Activated naive CD8-positive, alpha-beta T cell treated with anti-CD3 and anti-CD28 coated beads for 36 hours (primary cell): ENCODE measurements around the gene ULK4. TPM values are rescaled to one million over a fixed set of nuclear protein-coding genes. Genes with fewer than 3 reads are reported as not detected.
A peak's percentile ranks its signal among the peaks of the same experiment; 100 is the strongest.

Experiments used
- DNase-seq: peaks from one replicate; pipeline ENCODE4 v3.0.0; 2021
- H3K27ac Mint-ChIP-seq: one replicate; pipeline ENCODE4 v1.8.0; 2022; ENCODE audit warnings: mild to moderate bottlenecking, moderate library complexity, mixed read lengths
- H3K27me3 Mint-ChIP-seq: one replicate; pipeline ENCODE4 v1.8.0; 2022; ENCODE audit warnings: mild to moderate bottlenecking, mixed read lengths
- H3K36me3 Mint-ChIP-seq: one replicate; pipeline ENCODE4 v1.8.0; 2021; ENCODE audit warnings: mild to moderate bottlenecking, mixed read lengths
- H3K4me1 Mint-ChIP-seq: one replicate; pipeline ENCODE4 v1.8.0; 2021; ENCODE audit warnings: mixed read lengths
- H3K4me3 Mint-ChIP-seq: one replicate; pipeline ENCODE4 v1.8.0; 2022; ENCODE audit warnings: mild to moderate bottlenecking, moderate library complexity, mixed read lengths
- H3K9me3 Mint-ChIP-seq: one replicate; pipeline ENCODE4 v1.8.0; 2022; ENCODE audit warnings: mixed read lengths
- total RNA-seq, 2 experiments: library from RNA; stranded (reverse); gene quantifications; one replicate each; pipeline ENCODE4 v1.2.3, GENCODE V29; 2021

ULK4 gene
- total RNA-seq, 2 experiments from 2014 or later: 9.8 to 10.3 TPM

GRCh38 chr3:41250825-41251224 is 711.1 kb downstream of the ULK4 start:
- no peak for DNase-seq
- no peaks in the 10 kb centered on the region for H3K36me3 Mint-ChIP-seq
- H3K9me3 Mint-ChIP-seq: no peaks in the 10 kb centered on the region
- H3K27me3 Mint-ChIP-seq: no peaks in the 10 kb centered on the region
- no peaks in the 10 kb centered on the region for H3K4me1 Mint-ChIP-seq
- H3K4me3 Mint-ChIP-seq: no peak overlapping the region
- no peak overlapping the region for H3K27ac Mint-ChIP-seq

GRCh38 chr3:41249318-41249717 is 712.6 kb downstream of the ULK4 start:
- no peaks in the 10 kb centered on the region for H3K36me3 Mint-ChIP-seq
- no peaks in the 10 kb centered on the region for H3K27me3 Mint-ChIP-seq
- no peak overlapping the region for H3K27ac Mint-ChIP-seq
- H3K4me3 Mint-ChIP-seq: no peak overlapping the region
- H3K9me3 Mint-ChIP-seq: no peaks in the 10 kb centered on the region
- H3K4me1 Mint-ChIP-seq: no peaks in the 10 kb centered on the region
- no peak for DNase-seq

GRCh38 chr3:41248525-41248924 is 713.4 kb downstream of the ULK4 start:
- Mint-ChIP-seq H3K9me3 (no peaks in the 10 kb centered on the region), H3K27ac (no peak overlapping the region), H3K36me3 (no peaks in the 10 kb centered on the region), H3K4me1 (no peaks in the 10 kb centered on the region), H3K27me3 (no peaks in the 10 kb centered on the region), H3K4me3 (no peak overlapping the region)
- no peak for DNase-seq

DNA sequence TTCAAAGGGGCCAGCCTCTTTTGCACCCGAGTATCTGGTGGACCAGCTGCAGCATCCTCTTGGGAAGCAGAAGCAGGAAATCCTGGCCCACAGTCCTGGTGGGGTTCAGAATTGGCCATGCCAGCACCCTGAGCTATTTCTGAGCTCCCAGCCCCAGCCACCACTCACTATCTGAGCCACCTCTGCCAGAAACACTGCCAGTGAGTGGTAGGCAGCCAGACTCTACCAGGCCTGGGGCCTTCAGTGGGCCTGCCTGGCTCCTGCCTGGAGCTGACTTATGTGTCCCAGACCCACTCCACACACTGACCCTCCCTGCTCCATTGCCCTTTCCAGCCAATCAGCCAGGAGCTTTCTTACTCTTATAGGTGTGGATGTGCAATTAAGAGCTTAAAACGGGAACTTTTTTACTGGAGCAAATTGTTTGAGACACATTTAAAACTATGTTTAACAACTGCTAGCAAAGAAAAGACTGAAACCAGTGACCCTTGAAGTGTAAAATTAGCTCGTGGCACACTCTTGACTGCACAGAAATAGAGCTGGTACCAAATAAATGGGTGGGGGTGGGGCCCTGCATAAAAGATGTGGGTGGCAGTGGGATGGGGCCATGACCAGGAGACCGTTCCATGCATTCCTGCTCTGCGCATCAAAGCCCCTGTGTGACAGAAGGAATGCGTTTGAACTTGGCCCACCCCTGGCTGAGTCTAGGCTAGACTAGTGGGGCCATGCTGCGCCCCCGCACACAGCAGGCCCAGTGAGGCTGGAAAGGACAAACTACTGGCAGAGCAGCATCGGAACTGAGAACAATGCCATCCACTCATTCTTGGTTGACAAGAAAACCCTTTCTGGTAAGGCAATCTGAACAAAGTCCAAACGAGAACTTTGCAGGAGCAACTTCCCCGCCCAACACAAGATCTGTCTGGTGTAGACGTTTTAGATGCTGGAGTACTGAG is 714.6 kb downstream of the ULK4 start:
- Mint-ChIP-seq H3K36me3 (no peaks in the 10 kb centered on the region), H3K9me3 (no peaks in the 10 kb centered on the region), H3K27ac (no peak overlapping the region), H3K27me3 (no peaks in the 10 kb centered on the region), H3K4me3 (no peak overlapping the region), H3K4me1 (no peaks in the 10 kb centered on the region)
- no peak for DNase-seq

DNA sequence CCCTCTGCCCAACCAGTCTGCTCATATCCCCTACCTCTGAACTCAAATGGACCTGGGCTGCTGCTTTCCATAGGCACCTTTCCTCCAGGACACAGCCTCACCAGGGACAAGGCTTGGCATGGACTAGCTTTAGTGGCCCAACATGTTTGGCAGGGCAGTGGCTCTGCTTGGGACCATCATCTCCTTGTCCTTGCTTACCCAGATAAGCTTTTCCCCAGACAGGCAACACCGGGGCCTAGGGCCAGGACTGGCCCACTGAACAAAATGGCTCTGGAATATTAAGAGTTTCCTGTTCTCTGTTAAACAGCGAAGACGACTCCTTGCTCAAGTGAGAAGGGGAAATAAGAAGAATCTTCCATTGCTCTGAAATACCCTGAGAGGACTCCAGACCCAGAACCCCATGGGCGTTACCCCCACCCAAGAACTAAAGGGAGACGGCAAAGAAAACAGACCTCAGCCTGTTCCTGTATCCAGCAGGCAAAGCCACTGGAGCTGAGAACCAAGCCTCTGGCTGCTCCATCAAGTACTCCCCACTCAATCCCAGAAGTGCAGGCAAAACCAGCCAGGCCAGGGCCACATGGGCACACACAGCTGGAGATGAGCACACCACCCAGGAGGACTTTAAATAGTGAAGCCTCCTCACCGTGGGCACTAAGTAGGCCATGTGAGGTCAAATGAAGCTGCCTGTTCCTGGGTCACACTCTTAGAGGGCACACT is 717.1 kb downstream of the ULK4 start:
- Mint-ChIP-seq H3K4me1 (peaks cover 2% of the 10 kb centered on the region), H3K27ac (peak overlapping the region; percentile 29), H3K4me3 (no peak overlapping the region), H3K9me3 (no peaks in the 10 kb centered on the region), H3K27me3 (no peaks in the 10 kb centered on the region), H3K36me3 (peaks cover 8% of the 10 kb centered on the region)
- no peak for DNase-seq

- Mint-ChIP-seq H3K36me3 (peaks cover 22% of the 10 kb centered on the region), H3K27me3 (no peaks in the 10 kb centered on the region), H3K27ac (no peak overlapping the region), H3K4me3 (no peak overlapping the region), H3K9me3 (no peaks in the 10 kb centered on the region), H3K4me1 (peaks cover 2% of the 10 kb centered on the region)
- no peak for DNase-seq
Measured at GRCh38 chr3:41243183-41243582, 718.7 kb downstream of the ULK4 start.

GRCh38 chr3:41241800-41242571 is 719.9 kb downstream of the ULK4 start:
- no peak overlapping the region for H3K4me3 Mint-ChIP-seq
- H3K36me3 Mint-ChIP-seq: peaks cover 32% of the 10 kb centered on the region
- DNase-seq: no peak
- peaks cover 2% of the 10 kb centered on the region for H3K4me1 Mint-ChIP-seq
- H3K27ac Mint-ChIP-seq: peak overlapping the region; percentile 19
- no peaks in the 10 kb centered on the region for H3K9me3 Mint-ChIP-seq
- H3K27me3 Mint-ChIP-seq: no peaks in the 10 kb centered on the region

DNA sequence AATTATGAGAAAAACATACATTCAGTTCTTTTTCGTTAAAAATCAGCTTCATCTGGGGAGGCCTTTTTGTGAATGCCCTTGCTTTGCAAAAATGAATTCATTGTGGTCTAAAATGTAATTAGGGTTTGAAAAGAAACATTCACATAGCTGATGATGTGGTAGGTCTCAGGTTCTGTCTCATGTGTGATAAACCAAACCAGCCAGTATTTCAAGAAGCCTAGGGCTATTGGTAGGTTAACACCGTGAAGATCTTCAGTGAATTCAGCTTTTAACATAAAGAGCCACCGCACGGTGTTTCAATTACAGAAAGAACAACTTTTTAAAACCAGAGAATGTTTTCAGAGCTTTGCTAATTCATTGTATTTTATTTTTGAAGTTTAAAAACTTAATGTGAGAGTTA is 720.7 kb downstream of the ULK4 start:
- Mint-ChIP-seq H3K4me1 (peaks cover 2% of the 10 kb centered on the region), H3K27ac (peak overlapping the region; percentile 29), H3K27me3 (no peaks in the 10 kb centered on the region), H3K9me3 (no peaks in the 10 kb centered on the region), H3K36me3 (peaks cover 32% of the 10 kb centered on the region), H3K4me3 (no peak overlapping the region)
- DNase-seq: no peak

DNA sequence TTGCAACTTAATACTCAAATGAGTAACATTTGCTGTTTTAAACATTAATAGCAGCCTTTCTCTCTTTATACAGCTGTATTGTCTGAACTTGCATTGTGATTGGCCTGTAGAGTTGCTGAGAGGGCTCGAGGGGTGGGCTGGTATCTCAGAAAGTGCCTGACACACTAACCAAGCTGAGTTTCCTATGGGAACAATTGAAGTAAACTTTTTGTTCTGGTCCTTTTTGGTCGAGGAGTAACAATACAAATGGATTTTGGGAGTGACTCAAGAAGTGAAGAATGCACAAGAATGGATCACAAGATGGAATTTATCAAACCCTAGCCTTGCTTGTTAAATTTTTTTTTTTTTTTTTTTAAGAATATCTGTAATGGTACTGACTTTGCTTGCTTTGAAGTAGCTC is 722.3 kb downstream of the ULK4 start:
- H3K9me3 Mint-ChIP-seq: no peaks in the 10 kb centered on the region

GRCh38 chr3:41237907-41238306 is 724.0 kb downstream of the ULK4 start:
- Mint-ChIP-seq H3K4me3 (no peak overlapping the region), H3K9me3 (no peaks in the 10 kb centered on the region), H3K4me1 (peaks cover 2% of the 10 kb centered on the region), H3K36me3 (peaks cover 49% of the 10 kb centered on the region), H3K27me3 (no peaks in the 10 kb centered on the region), H3K27ac (peak overlapping the region; percentile 51)
- DNase-seq: no peak

More for the DNA sequence above, 722.3 kb downstream of the ULK4 start:
- no peak overlapping the region for H3K4me3 Mint-ChIP-seq
- H3K27ac Mint-ChIP-seq: no peak overlapping the region
- H3K27me3 Mint-ChIP-seq: no peaks in the 10 kb centered on the region
- peaks cover 41% of the 10 kb centered on the region for H3K36me3 Mint-ChIP-seq
- no peak for DNase-seq
- peaks cover 2% of the 10 kb centered on the region for H3K4me1 Mint-ChIP-seq

GRCh38 chr3:41236228-41236627 is 725.7 kb downstream of the ULK4 start:
- H3K4me1 Mint-ChIP-seq: peaks cover 2% of the 10 kb centered on the region
- H3K9me3 Mint-ChIP-seq: no peaks in the 10 kb centered on the region
- peaks cover 51% of the 10 kb centered on the region for H3K36me3 Mint-ChIP-seq
- H3K27ac Mint-ChIP-seq: no peak overlapping the region
- no peak for DNase-seq
- H3K4me3 Mint-ChIP-seq: no peak overlapping the region
- no peaks in the 10 kb centered on the region for H3K27me3 Mint-ChIP-seq

- Mint-ChIP-seq H3K9me3 (no peaks in the 10 kb centered on the region), H3K4me3 (no peak overlapping the region), H3K36me3 (peaks cover 56% of the 10 kb centered on the region), H3K27me3 (no peaks in the 10 kb centered on the region), H3K4me1 (no peaks in the 10 kb centered on the region), H3K27ac (no peak overlapping the region)
- no peak for DNase-seq
Measured at GRCh38 chr3:41234823-41235721, 726.8 kb downstream of the ULK4 start.

GRCh38 chr3:41224120-41224806 is 737.6 kb downstream of the ULK4 start:
- Mint-ChIP-seq H3K36me3 (peaks cover 57% of the 10 kb centered on the region), H3K27me3 (no peaks in the 10 kb centered on the region), H3K4me1 (peaks cover 42% of the 10 kb centered on the region), H3K9me3 (no peaks in the 10 kb centered on the region), H3K27ac (peak overlapping the region; percentile 59), H3K4me3 (no peak overlapping the region)
- DNase-seq: no peak

GRCh38 chr3:41223691-41224090 is 738.2 kb downstream of the ULK4 start:
- Mint-ChIP-seq H3K27ac (peak overlapping the region; percentile 59), H3K27me3 (no peaks in the 10 kb centered on the region), H3K4me1 (peaks cover 45% of the 10 kb centered on the region)

More at GRCh38 chr3:41223691-41224090, 738.2 kb downstream of the ULK4 start:
- peaks cover 53% of the 10 kb centered on the region for H3K36me3 Mint-ChIP-seq
- no peak for DNase-seq
- no peak overlapping the region for H3K4me3 Mint-ChIP-seq
- no peaks in the 10 kb centered on the region for H3K9me3 Mint-ChIP-seq
